IPS-11a (cell line): ENCODE measurements around the gene NFIA.

Experiments used
- H3K4me3 ChIP-seq: one replicate; pipeline ENCODE4 v1.5.1; 2013; ENCODE audit warnings: low read depth, low read length, control low read depth

The NFIA gene

GRCh38 chr1:61241411-61241838 is 159.1 kb downstream of the NFIA start:
- H3K4me3 ChIP-seq = no peak overlapping the region

GRCh38 chr1:61241973-61242381 is 159.6 kb downstream of the NFIA start:
- H3K4me3 ChIP-seq = no peak overlapping the region

- H3K4me3 ChIP-seq = no peak overlapping the region
Measured at GRCh38 chr1:61244114-61244513, 161.8 kb downstream of the NFIA start.

GRCh38 chr1:61245696-61246400 is 163.5 kb downstream of the NFIA start:
- H3K4me3 ChIP-seq = no peak overlapping the region

GRCh38 chr1:61247051-61247825 is 164.9 kb downstream of the NFIA start:
- H3K4me3 ChIP-seq = no peak overlapping the region

- no peak overlapping the region for H3K4me3 ChIP-seq
Measured at GRCh38 chr1:61247881-61248752, 165.8 kb downstream of the NFIA start.

GRCh38 chr1:61250933-61251332 is 168.6 kb downstream of the NFIA start:
- H3K4me3 ChIP-seq = no peak overlapping the region

GRCh38 chr1:61253059-61253735 is 170.8 kb downstream of the NFIA start:
- no peak overlapping the region for H3K4me3 ChIP-seq

- no peak overlapping the region for H3K4me3 ChIP-seq
Measured at GRCh38 chr1:61253912-61254633, 171.7 kb downstream of the NFIA start.

GRCh38 chr1:61254634-61255357 is 172.4 kb downstream of the NFIA start:
- no peak overlapping the region for H3K4me3 ChIP-seq

GRCh38 chr1:61255358-61255703 is 173.0 kb downstream of the NFIA start:
- no peak overlapping the region for H3K4me3 ChIP-seq

GRCh38 chr1:61259379-61260148 is 177.2 kb downstream of the NFIA start:
- no peak overlapping the region for H3K4me3 ChIP-seq

GRCh38 chr1:61260171-61260570 is 177.8 kb downstream of the NFIA start:
- no peak overlapping the region for H3K4me3 ChIP-seq

- no peak overlapping the region for H3K4me3 ChIP-seq
Measured at GRCh38 chr1:61261595-61261994, 179.2 kb downstream of the NFIA start.

- no peak overlapping the region for H3K4me3 ChIP-seq
Measured at GRCh38 chr1:61263905-61264824, 181.8 kb downstream of the NFIA start.

GRCh38 chr1:61264825-61265242 is 182.5 kb downstream of the NFIA start:
- H3K4me3 ChIP-seq = no peak overlapping the region

- H3K4me3 ChIP-seq = no peak overlapping the region
Measured at GRCh38 chr1:61265665-61266064, 183.3 kb downstream of the NFIA start.

GRCh38 chr1:61266738-61267137 is 184.4 kb downstream of the NFIA start:
- H3K4me3 ChIP-seq = no peak overlapping the region
